Astrocyte (in vitro differentiated cells and primary cell): Measurements from ENCODE around the gene MTUS2. TPM values are rescaled to one million over a fixed set of nuclear protein-coding genes. Genes with fewer than 3 reads are reported as not detected.

ENCODE experiments used
- DNase-seq: peaks from one replicate; pipeline ENCODE4 v3.0.0-alpha.2; 2010; ENCODE audit warnings: low read depth
- FAIRE-seq: peaks from 2 replicates; lab custom pipeline; 2011; peaks lifted over from hg19 to GRCh38; lab: Jason Lieb, UNC
- H2AFZ ChIP-seq: 2 replicates; pipeline ENCODE4 v1.6.0; 2012; ENCODE audit warnings: low read depth, low read length, inconsistent platforms
- H3K27ac ChIP-seq: 2 replicates; pipeline ENCODE4 v1.5.1; 2011; ENCODE audit warnings: low read depth, low read length, inconsistent platforms
- H3K27me3 ChIP-seq: 2 replicates; pipeline ENCODE4 v1.6.0; 2011; ENCODE audit warnings: low read length, inconsistent platforms; ENCODE audit not compliant: insufficient read depth
- H3K36me3 ChIP-seq: 2 replicates; pipeline ENCODE4 v1.5.1; 2011; ENCODE audit warnings: low read length, inconsistent platforms; ENCODE audit not compliant: insufficient read depth
- H3K4me1 ChIP-seq: 2 replicates; pipeline ENCODE4 v1.5.1; 2011; ENCODE audit warnings: low read length, inconsistent platforms; ENCODE audit not compliant: insufficient read depth
- H3K4me2 ChIP-seq: 2 replicates; pipeline ENCODE4 v1.6.0; 2012; ENCODE audit warnings: low read length, inconsistent platforms
- H3K4me3 ChIP-seq: 2 replicates; pipeline ENCODE4 v1.5.1; 2011; ENCODE audit warnings: low read depth, mild to moderate bottlenecking, low read length, inconsistent platforms; ENCODE audit not compliant: insufficient read depth
- H3K79me2 ChIP-seq: 2 replicates; pipeline ENCODE4 v1.6.0; 2012; ENCODE audit warnings: mild to moderate bottlenecking, low read length, inconsistent platforms; ENCODE audit not compliant: insufficient read depth
- H3K9ac ChIP-seq: 2 replicates; pipeline ENCODE4 v1.6.0; 2012; ENCODE audit warnings: mild to moderate bottlenecking, low read length, inconsistent platforms
- H3K9me3 ChIP-seq: 2 replicates; pipeline ENCODE4 v1.5.1; 2012; ENCODE audit warnings: low read depth, mild to moderate bottlenecking, low read length, inconsistent platforms; ENCODE audit not compliant: insufficient read depth
- H4K20me1 ChIP-seq: 2 replicates; pipeline ENCODE4 v1.6.0; 2012; ENCODE audit warnings: low read length, inconsistent platforms; ENCODE audit not compliant: insufficient read depth
- H3K27ac Mint-ChIP-seq: one replicate; pipeline ENCODE4 v1.8.0; 2021; ENCODE audit warnings: mild to moderate bottlenecking, mixed read lengths; ENCODE audit not compliant: unreplicated experiment
- H3K27me3 Mint-ChIP-seq: one replicate; pipeline ENCODE4 v1.8.0; 2021; ENCODE audit warnings: low read depth, mixed read lengths; ENCODE audit not compliant: unreplicated experiment
- H3K36me3 Mint-ChIP-seq: one replicate; pipeline ENCODE4 v1.8.0; 2021; ENCODE audit warnings: low read depth, mixed read lengths; ENCODE audit not compliant: unreplicated experiment
- H3K4me1 Mint-ChIP-seq: one replicate; pipeline ENCODE4 v1.8.0; 2021; ENCODE audit warnings: low read depth, mixed read lengths; ENCODE audit not compliant: unreplicated experiment
- H3K4me3 Mint-ChIP-seq: one replicate; pipeline ENCODE4 v1.8.0; 2021; ENCODE audit warnings: mild to moderate bottlenecking, moderate library complexity, mixed read lengths; ENCODE audit not compliant: unreplicated experiment
- H3K9me3 Mint-ChIP-seq: one replicate; pipeline ENCODE4 v1.8.0; 2021; ENCODE audit warnings: mild to moderate bottlenecking, mixed read lengths; ENCODE audit not compliant: unreplicated experiment
- CTCF ChIP-seq: IDR thresholded peaks from 2 replicates; pipeline ENCODE4 v1.5.1; 2011; ENCODE audit warnings: low read depth, mild to moderate bottlenecking, inconsistent platforms, low read length, moderate library complexity; ENCODE audit not compliant: insufficient read depth
- EZH2 ChIP-seq: IDR thresholded peaks from 2 replicates; pipeline ENCODE4 v1.6.1; 2012; ENCODE audit warnings: mild to moderate bottlenecking, low read length, inconsistent platforms; ENCODE audit not compliant: insufficient read depth
- total RNA-seq: library from RNA; stranded (reverse); gene quantifications from 2 replicates; pipeline ENCODE4 v1.2.1, GENCODE V29; 2021

MTUS2 gene
- total RNA-seq, 1 donor from 2014 or later = 0.50 TPM

DNA sequence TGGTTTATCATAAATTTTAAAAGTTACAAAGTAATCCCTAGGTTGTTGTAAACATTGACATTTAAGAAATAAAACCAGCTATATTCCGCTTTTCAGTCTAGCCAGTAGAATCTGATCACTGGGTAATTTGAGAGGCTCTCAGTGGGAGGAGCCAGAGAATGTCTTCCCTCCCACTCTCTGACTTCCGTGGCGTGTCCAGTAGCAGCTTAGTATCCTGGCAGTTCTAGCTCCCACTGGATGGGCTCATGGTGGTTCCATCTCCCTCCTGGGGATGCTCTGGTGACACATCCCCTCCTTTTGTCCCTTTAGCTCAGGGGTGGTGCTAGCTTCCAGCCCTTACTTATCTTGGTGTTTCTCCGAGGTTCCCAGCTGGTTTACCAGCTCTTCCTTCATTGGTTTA is 34.5 kb downstream of the MTUS2 start:
- H3K9me3 ChIP-seq = no peaks in the 10 kb centered on the region
- FAIRE-seq (no peak), DNase-seq (no peak)
- H3K4me1 ChIP-seq = no peaks in the 10 kb centered on the region
- Mint-ChIP-seq H3K27ac (no peak overlapping the region), H3K9me3 (peaks cover 3% of the 10 kb centered on the region), H3K4me3 (no peak overlapping the region), H3K27me3 (peaks cover 12% of the 10 kb centered on the region), H3K4me1 (no peaks in the 10 kb centered on the region), H3K36me3 (no peaks in the 10 kb centered on the region)
- H3K4me2 ChIP-seq = no peak overlapping the region
- H3K27me3 ChIP-seq = no peaks in the 10 kb centered on the region
- H3K79me2 ChIP-seq = no peaks in the 10 kb centered on the region
- H3K36me3 ChIP-seq = no peaks in the 10 kb centered on the region
- no peak for TF ChIP-seq EZH2
- TF ChIP-seq CTCF = no peak
- no peaks in the 10 kb centered on the region for H4K20me1 ChIP-seq
- H3K27ac ChIP-seq = no peak overlapping the region
- H3K9ac ChIP-seq = no peak overlapping the region
- no peak overlapping the region for H3K4me3 ChIP-seq
- no peak overlapping the region for H2AFZ ChIP-seq

DNA sequence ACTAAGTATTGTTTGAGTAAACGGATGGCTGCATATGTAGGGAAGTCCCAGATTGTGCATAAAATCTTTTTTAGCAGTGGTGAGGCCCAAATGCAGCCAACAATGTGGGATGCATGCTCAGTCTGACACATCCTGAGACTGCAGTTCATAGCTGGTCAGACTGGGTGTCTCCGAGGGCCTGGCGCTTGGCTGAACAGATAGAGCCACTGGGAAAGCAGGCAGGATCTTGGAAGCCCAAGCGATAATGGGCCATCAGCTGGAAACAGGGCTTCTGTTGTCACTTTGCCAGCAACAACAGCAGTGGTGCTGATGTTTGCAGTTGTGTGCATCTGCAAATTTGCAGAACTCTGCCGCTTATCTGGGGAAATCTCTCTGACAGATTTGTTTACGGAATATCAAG is 36.1 kb downstream of the MTUS2 start:
- Mint-ChIP-seq H3K9me3 (peaks cover 3% of the 10 kb centered on the region), H3K36me3 (no peaks in the 10 kb centered on the region), H3K27me3 (peaks cover 12% of the 10 kb centered on the region), H3K4me1 (no peaks in the 10 kb centered on the region), H3K27ac (no peak overlapping the region), H3K4me3 (no peak overlapping the region)
- DNase-seq (no peak), FAIRE-seq (no peak)
- Histone ChIP-seq H3K4me3 (no peak overlapping the region), H3K36me3 (no peaks in the 10 kb centered on the region), H3K9ac (no peak overlapping the region), H3K4me2 (no peak overlapping the region), H3K9me3 (no peaks in the 10 kb centered on the region), H3K27me3 (no peaks in the 10 kb centered on the region), H3K4me1 (no peaks in the 10 kb centered on the region), H4K20me1 (no peaks in the 10 kb centered on the region), H2AFZ (no peak overlapping the region), H3K79me2 (no peaks in the 10 kb centered on the region), H3K27ac (no peak overlapping the region)
- TF ChIP-seq EZH2 (no peak), CTCF (no peak)

DNA sequence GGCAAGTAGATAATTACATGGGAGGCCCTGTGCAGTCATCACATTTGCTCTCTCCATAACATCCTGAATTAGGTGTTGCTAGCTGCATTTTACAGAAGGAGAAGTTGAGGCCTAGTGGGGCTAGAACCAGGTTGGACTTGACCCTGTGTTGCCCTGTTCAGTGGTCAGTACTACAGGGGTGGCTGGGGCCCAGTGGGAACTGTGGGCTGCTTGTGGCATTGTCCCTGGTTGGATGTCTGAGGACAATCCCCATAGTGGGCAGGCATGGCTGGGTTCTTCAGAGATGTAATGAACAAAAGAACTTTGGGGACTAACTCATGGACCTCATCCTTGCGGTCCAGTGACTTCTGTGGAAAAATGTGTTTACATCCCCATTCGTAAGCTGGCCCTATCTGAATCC is 38.9 kb downstream of the MTUS2 start:
- Mint-ChIP-seq H3K27me3 (peaks cover 4% of the 10 kb centered on the region), H3K36me3 (no peaks in the 10 kb centered on the region), H3K9me3 (no peaks in the 10 kb centered on the region), H3K4me1 (no peaks in the 10 kb centered on the region), H3K27ac (no peak overlapping the region), H3K4me3 (no peak overlapping the region)
- Histone ChIP-seq H3K79me2 (no peaks in the 10 kb centered on the region), H3K27me3 (no peaks in the 10 kb centered on the region), H3K4me3 (no peak overlapping the region), H4K20me1 (no peaks in the 10 kb centered on the region), H3K9ac (no peak overlapping the region), H3K4me1 (no peaks in the 10 kb centered on the region), H3K27ac (no peak overlapping the region), H3K9me3 (no peaks in the 10 kb centered on the region), H2AFZ (no peak overlapping the region), H3K4me2 (no peak overlapping the region), H3K36me3 (no peaks in the 10 kb centered on the region)
- FAIRE-seq (no peak), DNase-seq (no peak)
- TF ChIP-seq EZH2 (no peak), CTCF (no peak)
